Mesothelial cell of epicardium (in vitro differentiated cells): Measurements from ENCODE around the gene FOXF1. TPM values are rescaled to one million over a fixed set of nuclear protein-coding genes. Genes with fewer than 3 reads are reported as not detected.

ENCODE experiments used
- DNase-seq, 2 experiments: peaks; one replicate each; pipeline ENCODE4 v3.0.0; 2021; ENCODE audit warnings: low spot score in 2 of 2; ENCODE audit not compliant: unreplicated experiment in 2 of 2
- H3K27ac Mint-ChIP-seq: 2 replicates; pipeline ENCODE4 v1.8.0; 2021; ENCODE audit warnings: mixed read lengths
- H3K27me3 Mint-ChIP-seq: 2 replicates; pipeline ENCODE4 v1.8.0; 2021; ENCODE audit warnings: low read depth, mixed read lengths
- H3K36me3 Mint-ChIP-seq: 2 replicates; pipeline ENCODE4 v1.8.0; 2021; ENCODE audit warnings: mixed read lengths
- H3K4me1 Mint-ChIP-seq: 2 replicates; pipeline ENCODE4 v1.8.0; 2021; ENCODE audit warnings: mixed read lengths
- H3K4me3 Mint-ChIP-seq: 2 replicates; pipeline ENCODE4 v1.8.0; 2021; ENCODE audit warnings: mild to moderate bottlenecking, moderate library complexity, mixed read lengths
- H3K9me3 Mint-ChIP-seq: 2 replicates; pipeline ENCODE4 v1.8.0; 2021; ENCODE audit warnings: mixed read lengths
- total RNA-seq: library from RNA; stranded (reverse); gene quantifications from 3 replicates; pipeline ENCODE4 v1.2.1, GENCODE V29; 2021
- TF ChIP-seq, protein P1 (sequence below): fragments of 200-600 bp; sonication (generic); IDR thresholded peaks from one replicate; pipeline ENCODE4 v1.5.0; 2021; ENCODE audit warnings: antibody characterized with exemption; ENCODE audit not compliant: unreplicated experiment

The FOXF1 gene
- total RNA-seq, 1 donor from 2014 or later, result 1.9 TPM

DNA sequence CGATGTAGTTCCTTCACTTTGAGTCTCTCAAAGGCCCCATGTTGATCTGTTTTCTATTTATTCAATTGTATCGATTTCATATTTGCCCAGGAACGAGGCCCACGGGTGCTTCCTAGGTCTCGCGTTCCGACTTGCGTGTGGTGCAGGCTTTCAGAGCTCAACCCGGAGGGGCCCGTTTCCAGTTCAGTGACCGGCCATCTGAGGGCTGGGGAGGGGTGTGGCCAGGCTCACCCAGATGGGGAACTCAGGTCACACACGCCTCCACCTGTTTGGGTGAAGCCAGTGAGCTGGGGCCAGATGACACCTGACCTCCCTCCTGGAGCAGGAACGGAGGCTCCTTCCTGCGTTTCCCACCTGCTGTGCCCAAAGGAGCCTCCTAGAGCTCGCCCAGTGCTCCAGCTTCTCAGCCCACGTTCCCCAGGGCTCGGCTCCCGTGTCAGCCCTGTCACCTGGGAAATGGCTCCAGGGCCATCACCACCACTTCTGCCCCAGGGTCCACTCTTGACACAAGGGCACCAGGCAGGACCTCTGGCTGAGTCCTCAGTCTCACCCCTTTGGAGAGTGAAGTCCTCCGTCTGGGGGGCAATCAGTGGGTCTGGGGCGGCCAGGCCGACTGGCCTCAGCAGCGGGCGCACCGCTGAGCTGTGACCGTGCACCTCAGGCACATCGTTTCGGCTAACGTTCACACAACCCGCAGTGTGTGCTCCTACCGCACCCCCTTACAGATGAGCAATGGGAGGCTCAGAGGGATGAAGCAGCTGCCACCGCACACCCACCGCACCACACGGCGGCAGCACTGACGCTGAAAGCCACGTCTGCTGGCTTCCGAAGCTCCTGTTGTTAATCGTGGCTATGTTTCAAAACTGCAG lies 18.0 kb downstream of the FOXF1 start:
- H3K4me3 Mint-ChIP-seq, result no peak overlapping the region
- H3K27ac Mint-ChIP-seq, result no peak overlapping the region
- DNase-seq, result no peak
- H3K27me3 Mint-ChIP-seq, result peaks cover 47% of the 10 kb centered on the region
- no peaks in the 10 kb centered on the region for H3K4me1 Mint-ChIP-seq
- H3K36me3 Mint-ChIP-seq, result peaks cover 6% of the 10 kb centered on the region
- H3K9me3 Mint-ChIP-seq, result no peaks in the 10 kb centered on the region
- TF ChIP-seq, protein P1, sequence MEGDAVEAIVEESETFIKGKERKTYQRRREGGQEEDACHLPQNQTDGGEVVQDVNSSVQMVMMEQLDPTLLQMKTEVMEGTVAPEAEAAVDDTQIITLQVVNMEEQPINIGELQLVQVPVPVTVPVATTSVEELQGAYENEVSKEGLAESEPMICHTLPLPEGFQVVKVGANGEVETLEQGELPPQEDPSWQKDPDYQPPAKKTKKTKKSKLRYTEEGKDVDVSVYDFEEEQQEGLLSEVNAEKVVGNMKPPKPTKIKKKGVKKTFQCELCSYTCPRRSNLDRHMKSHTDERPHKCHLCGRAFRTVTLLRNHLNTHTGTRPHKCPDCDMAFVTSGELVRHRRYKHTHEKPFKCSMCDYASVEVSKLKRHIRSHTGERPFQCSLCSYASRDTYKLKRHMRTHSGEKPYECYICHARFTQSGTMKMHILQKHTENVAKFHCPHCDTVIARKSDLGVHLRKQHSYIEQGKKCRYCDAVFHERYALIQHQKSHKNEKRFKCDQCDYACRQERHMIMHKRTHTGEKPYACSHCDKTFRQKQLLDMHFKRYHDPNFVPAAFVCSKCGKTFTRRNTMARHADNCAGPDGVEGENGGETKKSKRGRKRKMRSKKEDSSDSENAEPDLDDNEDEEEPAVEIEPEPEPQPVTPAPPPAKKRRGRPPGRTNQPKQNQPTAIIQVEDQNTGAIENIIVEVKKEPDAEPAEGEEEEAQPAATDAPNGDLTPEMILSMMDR, result no peak

DNA sequence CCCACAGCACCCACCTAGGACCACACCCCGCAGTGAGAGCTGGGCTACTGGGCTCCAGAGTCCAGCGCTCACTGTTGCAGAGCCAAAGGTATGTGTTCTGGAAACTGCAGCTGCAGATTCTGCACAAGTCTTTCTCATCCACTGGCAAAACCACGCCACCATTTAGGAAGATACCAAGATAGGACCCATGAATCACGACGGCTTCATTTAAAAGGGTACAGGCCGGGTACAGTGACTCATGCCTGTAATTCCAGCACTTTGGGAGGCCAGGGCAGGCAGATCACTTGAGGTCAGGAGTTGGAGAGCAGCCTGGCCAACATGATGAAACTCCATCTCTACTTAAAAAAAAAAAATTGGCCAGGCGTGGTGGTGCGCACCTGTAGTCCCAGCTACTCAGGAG lies 18.8 kb downstream of the FOXF1 start:
- no peak overlapping the region for H3K27ac Mint-ChIP-seq
- DNase-seq, result no peak
- peaks cover 46% of the 10 kb centered on the region for H3K27me3 Mint-ChIP-seq
- H3K36me3 Mint-ChIP-seq, result peaks cover 6% of the 10 kb centered on the region
- H3K4me1 Mint-ChIP-seq, result no peaks in the 10 kb centered on the region
- H3K4me3 Mint-ChIP-seq, result no peak overlapping the region
- H3K9me3 Mint-ChIP-seq, result no peaks in the 10 kb centered on the region
- TF ChIP-seq, protein P1, result no peak

- TF ChIP-seq, protein P1, result no peak
- Mint-ChIP-seq H3K4me1 (no peaks in the 10 kb centered on the region), H3K36me3 (peaks cover 6% of the 10 kb centered on the region), H3K27me3 (peaks cover 40% of the 10 kb centered on the region), H3K9me3 (no peaks in the 10 kb centered on the region), H3K4me3 (no peak overlapping the region), H3K27ac (no peak overlapping the region)
- no peak for DNase-seq
Observed at GRCh38 chr16:86530251-86531190, 20.2 kb downstream of the FOXF1 start.

GRCh38 chr16:86531191-86531545 lies 20.8 kb downstream of the FOXF1 start:
- Mint-ChIP-seq H3K27ac (no peak overlapping the region), H3K4me3 (no peak overlapping the region), H3K9me3 (no peaks in the 10 kb centered on the region), H3K36me3 (peaks cover 6% of the 10 kb centered on the region), H3K4me1 (no peaks in the 10 kb centered on the region), H3K27me3 (peaks cover 42% of the 10 kb centered on the region)
- DNase-seq, result no peak
- TF ChIP-seq, protein P1, result no peak

GRCh38 chr16:86531641-86532525 lies 21.6 kb downstream of the FOXF1 start:
- TF ChIP-seq, protein P1, result no peak
- Mint-ChIP-seq H3K27me3 (peaks cover 40% of the 10 kb centered on the region), H3K36me3 (peaks cover 6% of the 10 kb centered on the region), H3K9me3 (no peaks in the 10 kb centered on the region), H3K4me1 (no peaks in the 10 kb centered on the region), H3K27ac (no peak overlapping the region), H3K4me3 (no peak overlapping the region)
- DNase-seq, result no peak
